CD4-positive, alpha-beta T cell treated with Interleukin-6 at 100 ng/mL for 8 hours (primary cell): ENCODE data around the gene ZEB2.

ENCODE experiments used
- DNase-seq: peaks from one replicate; pipeline ENCODE4 v3.0.0-alpha.2; 2020; ENCODE audit warnings: mixed read lengths, low spot score

Gene ZEB2

GRCh38 chr2:144421606-144422510 lies 98.1 kb downstream of the ZEB2 start:
- no peak for DNase-seq

GRCh38 chr2:144419218-144419617 lies 100.7 kb downstream of the ZEB2 start:
- no peak for DNase-seq

GRCh38 chr2:144415386-144415785 lies 104.5 kb downstream of the ZEB2 start:
- no peak for DNase-seq

- DNase-seq, result no peak
These were observed 105.5 kb downstream of the ZEB2 start for GRCh38 chr2:144414324-144414845.

GRCh38 chr2:144412709-144413108 lies 107.2 kb downstream of the ZEB2 start:
- no peak for DNase-seq

- DNase-seq, result no peak
These were observed 108.4 kb downstream of the ZEB2 start for GRCh38 chr2:144411473-144411872.

GRCh38 chr2:144409241-144409640 lies 110.7 kb downstream of the ZEB2 start:
- no peak for DNase-seq

- DNase-seq, result no peak
These were observed 112.7 kb downstream of the ZEB2 start for GRCh38 chr2:144407262-144407661.

GRCh38 chr2:144405982-144406788 lies 113.7 kb downstream of the ZEB2 start:
- no peak for DNase-seq

- no peak for DNase-seq
These were observed 114.6 kb downstream of the ZEB2 start for GRCh38 chr2:144405321-144405720.

- DNase-seq, result no peak
These were observed 115.2 kb downstream of the ZEB2 start for GRCh38 chr2:144404586-144405314.

GRCh38 chr2:144403933-144404332 lies 116.0 kb downstream of the ZEB2 start:
- no peak for DNase-seq

GRCh38 chr2:144402251-144402650 lies 117.7 kb downstream of the ZEB2 start:
- DNase-seq, result no peak

GRCh38 chr2:144401036-144401435 lies 118.9 kb downstream of the ZEB2 start:
- no peak for DNase-seq

GRCh38 chr2:144396318-144396717 lies 123.6 kb downstream of the ZEB2 start:
- DNase-seq, result no peak

- no peak for DNase-seq
These were observed 129.4 kb downstream of the ZEB2 start for GRCh38 chr2:144390424-144391020.

- no peak for DNase-seq
These were observed 130.0 kb downstream of the ZEB2 start for GRCh38 chr2:144389930-144390311.

GRCh38 chr2:144389151-144389929 lies 130.6 kb downstream of the ZEB2 start:
- no peak for DNase-seq

- DNase-seq, result no peak
These were observed 134.5 kb downstream of the ZEB2 start for GRCh38 chr2:144385381-144385780.

- no peak for DNase-seq
These were observed 136.3 kb downstream of the ZEB2 start for GRCh38 chr2:144383571-144384100.

GRCh38 chr2:144382849-144383248 lies 137.1 kb downstream of the ZEB2 start:
- peak; percentile 11 for DNase-seq
